ENCODE data around the gene REXO4. TPM values are rescaled to one million over a fixed set of nuclear protein-coding genes. Genes with fewer than 3 reads are reported as not detected.

Gene REXO4
- total and polyA plus RNA-seq, 9 of the 15 experiments (the other 6 are each of a cell fraction or from before 2014, with no cell fraction given): 3.4 to 72.9 (median 31.1) TPM

DNA sequence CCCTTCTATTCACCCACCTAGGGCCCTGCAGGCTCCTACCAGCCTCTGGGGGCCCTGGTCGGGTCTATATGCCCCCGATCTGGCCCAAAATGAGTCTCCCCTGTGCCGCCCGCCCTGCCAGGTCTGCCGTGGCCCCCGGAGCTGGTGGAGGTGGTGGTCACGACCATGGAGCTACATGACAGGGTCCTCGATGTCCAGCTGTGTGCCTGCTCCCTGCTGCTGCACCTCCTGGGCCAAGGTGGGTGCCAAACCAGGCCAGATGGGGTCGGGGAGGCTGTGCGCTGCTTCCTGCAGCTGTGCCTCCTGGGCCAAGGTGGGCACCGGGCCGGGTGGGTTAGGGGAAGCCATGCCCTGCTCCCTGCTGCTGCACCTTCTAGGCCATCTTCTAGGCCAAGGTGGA lies 17.5 kb downstream of the REXO4 start:
- H3K4me2 ChIP-seq (ENCODE audit: insufficient read depth, low read length): no peak overlapping the region
- POLR2A ChIA-PET: interaction anchor here (0.6 kb wide), 1 partner anchor 11 kb away, joined by 3 read pairs; no protein-coding TSS in a partner anchor
- peaks cover 6% of the 10 kb centered on the region; the same call in 1 of the 2 replicates for H4K20me1 ChIP-seq (replicated peaks; ENCODE audit: control insufficient read depth, insufficient read depth, low read length)
- FAIRE-seq: no peak
- intact Hi-C loops (cut with micrococcal nuclease) (no loop called here), in situ Hi-C loops (cut with MboI) (no loop called here)
- peaks cover 7 to 22% of the 10 kb centered on the region in 2 experiments; a peak in 3 of 5 replicates for H3K27me3 ChIP-seq (ENCODE audit: control insufficient read depth in 2 of 2, insufficient read depth in 2 of 2, low read length in 2 of 2)
- BruUV-seq (replicated peaks): no TSS peak
- no peak for ATAC-seq
- peaks cover 22% of the 10 kb centered on the region; the same call in 1 of the 3 replicates for H3K36me3 ChIP-seq (ENCODE audit: control insufficient read depth, insufficient read depth, low read length)
- H3K79me2 ChIP-seq (ENCODE audit: control insufficient read depth, insufficient read depth, low read length): no peaks in the 10 kb centered on the region
- no peak overlapping the region for H3K27ac ChIP-seq (ENCODE audit: extremely low read depth, low read depth, low read length)
- no peak overlapping the region for H3K4me3 ChIP-seq
- 72% methylated on average over 10 of the region's 12 CpGs for WGBS (ENCODE audit: insufficient coverage, low coverage, missing lambda C conversion rate)
- no peaks in the 10 kb centered on the region for H3K9me1 ChIP-seq (ENCODE audit: control insufficient read depth, insufficient read depth, low read length)
- peaks cover 0 to 15% of the 10 kb centered on the region in 2 experiments; a peak in 2 of 5 replicates for H3K4me1 ChIP-seq (replicated peaks in 1 of 2; ENCODE audit: control insufficient read depth in 2 of 2, insufficient read depth in 2 of 2, low read length in 2 of 2)
- no peak for DNase-seq (ENCODE audit: extremely low read depth in 1 of 4, low spot score in 3 of 4)
- H2AFZ ChIP-seq (ENCODE audit: low read depth, low read length): no peak overlapping the region
- no peaks in the 10 kb centered on the region for H3K9me3 ChIP-seq (replicated peaks; ENCODE audit: control insufficient read depth, insufficient read depth, low read depth, low read length)
- H3K9ac ChIP-seq (ENCODE audit: insufficient read depth in 1 of 2, low read depth in 2 of 2, low read length in 2 of 2): peak overlapping the region in 1 of 2 experiments; percentile 56; a peak in 1 of 4 replicates
- CTCF ChIA-PET (ENCODE audit: low intra/inter-chr PET ratio): no interaction called here
- TF ChIP-seq POLR2G (IDR thresholded peaks at IDR 0.05; ENCODE audit: low read depth, low read length) (peak; percentile 73), MEF2D (tag; conservative IDR thresholded peaks at IDR 0.05; ENCODE audit: low read depth) (no peak)

DNA sequence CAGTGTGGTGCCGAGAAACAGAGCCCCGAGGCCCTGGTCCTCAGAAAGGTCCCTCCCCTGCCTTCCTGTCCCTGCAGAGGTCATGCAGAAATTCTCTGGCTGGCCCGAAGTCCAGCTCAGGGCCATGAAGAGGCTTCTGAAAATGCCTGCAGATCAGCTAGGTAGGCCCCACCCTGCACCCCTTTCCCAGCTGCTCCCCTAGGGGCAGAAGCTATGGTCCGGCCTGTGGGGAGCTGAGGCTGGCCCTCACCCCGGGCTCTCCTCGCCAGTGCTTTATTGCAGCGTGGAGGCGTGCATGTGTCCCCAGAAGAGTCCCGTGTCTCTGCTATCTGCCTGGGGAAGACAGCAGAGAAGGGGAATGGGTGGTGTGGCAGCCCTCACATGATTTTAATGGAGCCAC lies 19.9 kb downstream of the REXO4 start:
- peak; percentile 21 for ATAC-seq
- FAIRE-seq: no peak
- 7% methylated on average over 9 of the region's 9 CpGs for WGBS (ENCODE audit: insufficient coverage, low coverage, missing lambda C conversion rate)

More for the DNA sequence above, 19.9 kb downstream of the REXO4 start:
- Histone ChIP-seq H3K9me1 (ENCODE audit: control insufficient read depth, insufficient read depth, low read length) (peaks cover 2% of the 10 kb centered on the region), H3K4me3 (no peak overlapping the region), H3K9me3 (replicated peaks; ENCODE audit: control insufficient read depth, insufficient read depth, low read depth, low read length) (no peaks in the 10 kb centered on the region), H3K36me3 (ENCODE audit: control insufficient read depth, insufficient read depth, low read length) (peaks cover 4% of the 10 kb centered on the region; the same call in 1 of the 3 replicates), H3K9ac (ENCODE audit: insufficient read depth in 1 of 2, low read depth in 2 of 2, low read length in 2 of 2) (0 out of 4 replicates have a peak overlapping the region, but pooled peaks of 1 of the 2 experiments have one; percentile 2), H3K4me2 (ENCODE audit: insufficient read depth, low read length) (no peak overlapping the region), H3K4me1 (replicated peaks in 1 of 2; ENCODE audit: control insufficient read depth in 2 of 2, insufficient read depth in 2 of 2, low read length in 2 of 2) (peaks cover 0 to 13% of the 10 kb centered on the region in 2 experiments; a peak in 2 of 5 replicates), H3K27ac (ENCODE audit: extremely low read depth, low read depth, low read length) (no peak overlapping the region), H4K20me1 (replicated peaks; ENCODE audit: control insufficient read depth, insufficient read depth, low read length) (peaks cover 9% of the 10 kb centered on the region; the same call in 1 of the 2 replicates), H3K79me2 (ENCODE audit: control insufficient read depth, insufficient read depth, low read length) (no peaks in the 10 kb centered on the region), H3K27me3 (ENCODE audit: control insufficient read depth in 2 of 2, insufficient read depth in 2 of 2, low read length in 2 of 2) (peaks cover 15 to 38% of the 10 kb centered on the region in 2 experiments; a peak in 3 of 5 replicates), H2AFZ (ENCODE audit: low read depth, low read length) (no peak overlapping the region)
- DNase-seq (ENCODE audit: extremely low read depth in 1 of 4, low spot score in 3 of 4): no peak
- ChIA-PET POLR2A (interaction anchor here (0.6 to 2.1 kb wide), 3 partner anchors 11 to 115 kb away, joined by 3 to 7 read pairs (median 4); no protein-coding TSS in a partner anchor), CTCF (ENCODE audit: low intra/inter-chr PET ratio) (interaction anchor here (1.2 kb wide), 1 partner anchor 88 kb away, joined by 3 read pairs; no protein-coding TSS in a partner anchor)
- in situ Hi-C loops (cut with MboI) (no loop called here), intact Hi-C loops (cut with micrococcal nuclease) (no loop called here)
- no TSS peak for BruUV-seq (replicated peaks)
- TF ChIP-seq, protein P1, sequence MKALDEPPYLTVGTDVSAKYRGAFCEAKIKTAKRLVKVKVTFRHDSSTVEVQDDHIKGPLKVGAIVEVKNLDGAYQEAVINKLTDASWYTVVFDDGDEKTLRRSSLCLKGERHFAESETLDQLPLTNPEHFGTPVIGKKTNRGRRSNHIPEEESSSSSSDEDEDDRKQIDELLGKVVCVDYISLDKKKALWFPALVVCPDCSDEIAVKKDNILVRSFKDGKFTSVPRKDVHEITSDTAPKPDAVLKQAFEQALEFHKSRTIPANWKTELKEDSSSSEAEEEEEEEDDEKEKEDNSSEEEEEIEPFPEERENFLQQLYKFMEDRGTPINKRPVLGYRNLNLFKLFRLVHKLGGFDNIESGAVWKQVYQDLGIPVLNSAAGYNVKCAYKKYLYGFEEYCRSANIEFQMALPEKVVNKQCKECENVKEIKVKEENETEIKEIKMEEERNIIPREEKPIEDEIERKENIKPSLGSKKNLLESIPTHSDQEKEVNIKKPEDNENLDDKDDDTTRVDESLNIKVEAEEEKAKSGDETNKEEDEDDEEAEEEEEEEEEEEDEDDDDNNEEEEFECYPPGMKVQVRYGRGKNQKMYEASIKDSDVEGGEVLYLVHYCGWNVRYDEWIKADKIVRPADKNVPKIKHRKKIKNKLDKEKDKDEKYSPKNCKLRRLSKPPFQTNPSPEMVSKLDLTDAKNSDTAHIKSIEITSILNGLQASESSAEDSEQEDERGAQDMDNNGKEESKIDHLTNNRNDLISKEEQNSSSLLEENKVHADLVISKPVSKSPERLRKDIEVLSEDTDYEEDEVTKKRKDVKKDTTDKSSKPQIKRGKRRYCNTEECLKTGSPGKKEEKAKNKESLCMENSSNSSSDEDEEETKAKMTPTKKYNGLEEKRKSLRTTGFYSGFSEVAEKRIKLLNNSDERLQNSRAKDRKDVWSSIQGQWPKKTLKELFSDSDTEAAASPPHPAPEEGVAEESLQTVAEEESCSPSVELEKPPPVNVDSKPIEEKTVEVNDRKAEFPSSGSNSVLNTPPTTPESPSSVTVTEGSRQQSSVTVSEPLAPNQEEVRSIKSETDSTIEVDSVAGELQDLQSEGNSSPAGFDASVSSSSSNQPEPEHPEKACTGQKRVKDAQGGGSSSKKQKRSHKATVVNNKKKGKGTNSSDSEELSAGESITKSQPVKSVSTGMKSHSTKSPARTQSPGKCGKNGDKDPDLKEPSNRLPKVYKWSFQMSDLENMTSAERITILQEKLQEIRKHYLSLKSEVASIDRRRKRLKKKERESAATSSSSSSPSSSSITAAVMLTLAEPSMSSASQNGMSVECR (CRISPR knock-in tag; IDR thresholded peaks at IDR 0.05): no peak
- no peak for TF ChIP-seq THAP7 (CRISPR knock-in tag; IDR thresholded peaks at IDR 0.05)
- TF ChIP-seq POLR2G (IDR thresholded peaks at IDR 0.05; ENCODE audit: low read depth, low read length): peak; percentile 51; the same call in 1 of the 2 replicates
